Activated CD8-positive, alpha-beta memory T cell treated with anti-CD3 and anti-CD28 coated beads, Interleukin-2, amount 10 ng/mL, durations not matched to agents 7 days and 5 days (primary cell): Measurements from ENCODE around the gene KRTAP5-2. TPM values are rescaled to one million over a fixed set of nuclear protein-coding genes. Genes with fewer than 3 reads are reported as not detected.
A peak's percentile ranks its signal among the peaks of the same experiment; 100 is the strongest.
"Not testable (repeated sequence)": the region's sequence is repeated elsewhere in the genome, so short reads cannot be mapped to it uniquely, and the experiment has no call there.

Experiments used
- ATAC-seq: fragments of 150-1000 bp; cut with Tn5 transposase; one replicate; pipeline ENCODE4 v1.10.0; 2021; ENCODE audit warnings: moderate library complexity
- CTCF ChIA-PET: fragments of 350-600 bp; sonication (Branson Sonifier 250); formaldehyde crosslinking; loops from one replicate; lab custom pipeline; 2021; ENCODE audit warnings: antibody characterized with exemption; lab: Charles Lee
- DNase-seq: peaks from one replicate; pipeline ENCODE4 v3.0.0-alpha.2; 2020
- H3K27ac Mint-ChIP-seq: one replicate; pipeline ENCODE4 v1.8.0; 2021; ENCODE audit warnings: mild to moderate bottlenecking, mixed read lengths
- H3K27me3 Mint-ChIP-seq: one replicate; pipeline ENCODE4 v1.8.0; 2021; ENCODE audit warnings: mixed read lengths
- H3K36me3 Mint-ChIP-seq: one replicate; pipeline ENCODE4 v1.8.0; 2021; ENCODE audit warnings: mild to moderate bottlenecking, mixed read lengths
- H3K4me1 Mint-ChIP-seq: one replicate; pipeline ENCODE4 v1.8.0; 2021; ENCODE audit warnings: mixed read lengths
- H3K4me3 Mint-ChIP-seq: one replicate; pipeline ENCODE4 v1.8.0; 2021; ENCODE audit warnings: mild to moderate bottlenecking, moderate library complexity, mixed read lengths
- H3K9me3 Mint-ChIP-seq: one replicate; pipeline ENCODE4 v1.8.0; 2022; ENCODE audit warnings: low read depth, mixed read lengths
- total RNA-seq, 2 experiments: library from RNA; stranded (reverse); gene quantifications; one replicate each; pipeline ENCODE4 v1.2.3, GENCODE V29; 2021

KRTAP5-2 gene
- total RNA-seq, 2 experiments from 2014 or later = not detected

DNA sequence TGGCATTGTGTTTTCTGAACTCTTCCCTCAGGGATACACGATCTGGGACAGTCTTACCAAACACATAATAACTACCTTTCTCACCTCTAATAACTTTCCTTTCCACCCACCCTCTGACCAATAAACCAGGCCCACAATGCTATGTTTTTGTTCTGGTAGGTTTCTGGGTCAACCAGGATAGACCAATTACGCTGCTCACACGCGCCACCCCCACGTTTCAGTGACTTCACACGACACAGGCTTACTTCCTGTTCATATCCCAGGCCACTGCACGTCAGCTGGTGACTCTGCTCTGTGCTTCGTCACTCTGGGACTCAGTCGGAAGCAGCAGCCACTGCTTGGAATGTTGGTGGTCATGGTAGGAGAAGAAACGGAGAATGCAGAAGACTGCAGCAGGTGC is 21.4 kb upstream of the KRTAP5-2 start:
- H3K9me3 Mint-ChIP-seq = no peaks in the 10 kb centered on the region
- DNase-seq (no peak), ATAC-seq (peak; percentile 49)
- H3K27me3 Mint-ChIP-seq = peaks cover 19% of the 10 kb centered on the region
- H3K4me3 Mint-ChIP-seq = no peak overlapping the region
- CTCF ChIA-PET = interaction anchor here (0.6 to 1.3 kb wide), 4 partner anchors 9 to 45 kb away, joined by 3 to 5 read pairs (median 4); partner anchors contain the start of gene KRTAP5-5
- no peak overlapping the region for H3K27ac Mint-ChIP-seq
- H3K4me1 Mint-ChIP-seq = peaks cover 5% of the 10 kb centered on the region
- no peaks in the 10 kb centered on the region for H3K36me3 Mint-ChIP-seq

DNA sequence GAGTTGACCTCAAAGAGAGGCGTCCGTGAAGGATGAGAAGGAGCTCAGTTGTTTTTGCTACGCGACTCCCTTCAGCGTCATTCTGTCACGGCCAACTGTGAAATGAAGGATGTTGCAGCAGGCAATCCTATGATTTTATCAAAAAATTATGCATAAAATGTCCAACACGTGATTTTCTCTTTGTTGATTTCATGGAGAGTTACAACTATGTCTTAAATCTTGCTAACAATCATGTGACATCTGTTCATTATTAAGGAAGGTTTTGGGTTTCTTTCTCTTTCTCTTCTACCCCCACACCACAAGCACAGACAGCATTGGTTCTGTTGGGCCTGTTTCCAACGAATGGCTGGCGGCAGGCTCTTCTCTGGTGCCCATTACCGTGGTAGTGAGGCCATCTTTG is 20.1 kb upstream of the KRTAP5-2 start:
- Mint-ChIP-seq H3K4me1 (peaks cover 5% of the 10 kb centered on the region), H3K4me3 (no peak overlapping the region), H3K27me3 (peaks cover 19% of the 10 kb centered on the region), H3K9me3 (no peaks in the 10 kb centered on the region), H3K36me3 (no peaks in the 10 kb centered on the region), H3K27ac (no peak overlapping the region)
- DNase-seq (no peak), ATAC-seq (no peak)
- CTCF ChIA-PET = interaction anchor here (1.9 to 2.2 kb wide), 2 partner anchors 12 to 23 kb away, joined by 7 read pairs; no protein-coding TSS in a partner anchor

- CTCF ChIA-PET = interaction anchor here (1.5 kb wide), 1 partner anchor 13 kb away, joined by 8 read pairs; no protein-coding TSS in a partner anchor
- peaks cover 7% of the 10 kb centered on the region for H3K4me1 Mint-ChIP-seq
Measured at GRCh38 chr11:1608363-1608762, 10.3 kb upstream of the KRTAP5-2 start, which contains the start of gene KRTAP5-3. Gene KRTAP5-3 (minus strand): TSS chr11:1608463. CDS start chr11:1608385, 78 bp downstream.

GRCh38 chr11:1607901-1608300 is 9.8 kb upstream of the KRTAP5-2 start:
- H3K36me3 Mint-ChIP-seq, H3K4me3 Mint-ChIP-seq, H3K27ac Mint-ChIP-seq, H3K9me3 Mint-ChIP-seq, DNase-seq, H3K4me1 Mint-ChIP-seq, ATAC-seq: not testable (repeated sequence)
- H3K27me3 Mint-ChIP-seq = peaks cover 28% of the 10 kb centered on the region
- CTCF ChIA-PET = interaction anchor here (1.5 kb wide), 1 partner anchor 13 kb away, joined by 8 read pairs; no protein-coding TSS in a partner anchor

More at GRCh38 chr11:1608363-1608762, 10.3 kb upstream of the KRTAP5-2 start, which contains the start of gene KRTAP5-3:
- Mint-ChIP-seq H3K9me3 (no peaks in the 10 kb centered on the region), H3K36me3 (no peaks in the 10 kb centered on the region), H3K4me3 (no peak within 1 kb of the TSS), H3K27ac (no peak within 1 kb of the TSS), H3K27me3 (peaks cover 24% of the 10 kb centered on the region)
- ATAC-seq (no peak), DNase-seq (no peak)

GRCh38 chr11:1607156-1607845 is 9.2 kb upstream of the KRTAP5-2 start:
- not testable (repeated sequence) for H3K4me3 Mint-ChIP-seq, ATAC-seq, H3K27ac Mint-ChIP-seq, DNase-seq, H3K36me3 Mint-ChIP-seq, H3K9me3 Mint-ChIP-seq, H3K4me1 Mint-ChIP-seq
- H3K27me3 Mint-ChIP-seq = peaks cover 32% of the 10 kb centered on the region
- CTCF ChIA-PET = interaction anchor here (1.5 kb wide), 1 partner anchor 12 kb away, joined by 8 read pairs; no protein-coding TSS in a partner anchor

DNA sequence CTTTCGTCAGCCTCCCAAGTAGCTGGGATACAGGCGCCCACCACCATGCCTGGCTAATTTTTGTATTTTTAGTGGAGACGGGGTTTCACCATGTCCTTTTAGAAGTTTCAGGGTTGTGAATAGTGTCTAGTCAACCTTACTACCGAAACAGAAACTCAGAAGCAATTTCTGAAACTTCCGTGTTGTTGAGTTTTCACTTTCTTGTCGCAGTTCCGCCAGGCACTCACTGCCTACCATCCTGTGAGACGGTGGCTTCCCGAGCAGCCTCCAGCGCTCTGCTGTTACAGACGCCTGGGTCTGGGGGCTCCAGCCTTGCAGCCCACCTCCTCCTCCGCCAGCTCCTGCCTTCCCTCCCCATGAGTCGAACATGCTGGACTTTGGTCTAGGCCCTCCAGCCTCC is 7.8 kb upstream of the KRTAP5-2 start:
- Mint-ChIP-seq H3K27ac (peak overlapping the region; percentile 55), H3K27me3 (peaks cover 44% of the 10 kb centered on the region), H3K4me3 (peak overlapping the region; percentile 56)
- H3K9me3 Mint-ChIP-seq, H3K36me3 Mint-ChIP-seq, H3K4me1 Mint-ChIP-seq: not testable (repeated sequence)
- CTCF ChIA-PET = interaction anchor here (0.9 to 1.5 kb wide), 6 partner anchors 9 to 47 kb away, joined by 3 to 6 read pairs (median 4); no protein-coding TSS in a partner anchor
- ATAC-seq = peak; percentile 80
- peak; percentile 59 for DNase-seq

GRCh38 chr11:1604711-1605110 is 6.6 kb upstream of the KRTAP5-2 start:
- DNase-seq (no peak), ATAC-seq (no peak)
- CTCF ChIA-PET = interaction anchor here (0.9 to 1.5 kb wide), 5 partner anchors 10 to 48 kb away, joined by 3 to 6 read pairs (median 4); no protein-coding TSS in a partner anchor
- no peak overlapping the region for H3K4me3 Mint-ChIP-seq
- H3K27me3 Mint-ChIP-seq = peaks cover 47% of the 10 kb centered on the region
- no peaks in the 10 kb centered on the region for H3K9me3 Mint-ChIP-seq
- H3K4me1 Mint-ChIP-seq = peaks cover 7% of the 10 kb centered on the region
- H3K36me3 Mint-ChIP-seq = no peaks in the 10 kb centered on the region
- H3K27ac Mint-ChIP-seq = no peak overlapping the region

DNA sequence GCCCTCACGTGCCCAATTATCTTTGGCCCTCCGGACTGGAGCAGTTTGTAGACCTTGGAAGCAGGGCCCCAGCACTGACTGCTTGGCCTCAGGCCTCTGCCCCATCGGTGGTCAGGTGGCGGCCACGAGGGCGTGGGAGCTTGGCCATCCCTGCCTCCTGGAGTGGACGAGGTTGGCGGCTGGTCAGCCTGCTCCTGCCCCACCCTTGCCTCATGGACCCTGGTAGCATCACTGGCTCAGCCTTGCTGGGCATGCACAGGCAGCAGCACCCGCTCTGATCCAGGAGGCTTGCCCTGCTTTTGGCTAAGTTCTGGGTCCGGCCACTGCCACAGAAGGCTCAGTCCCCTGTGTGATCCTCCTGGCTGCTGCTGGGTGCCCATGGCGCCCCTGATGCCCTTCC is 6.1 kb upstream of the KRTAP5-2 start:
- H3K4me1 Mint-ChIP-seq = peaks cover 7% of the 10 kb centered on the region
- no peak overlapping the region for H3K27ac Mint-ChIP-seq
- H3K4me3 Mint-ChIP-seq = no peak overlapping the region
- DNase-seq (no peak), ATAC-seq (no peak)
- H3K27me3 Mint-ChIP-seq = peaks cover 52% of the 10 kb centered on the region
- no peaks in the 10 kb centered on the region for H3K9me3 Mint-ChIP-seq
- CTCF ChIA-PET = no interaction called here
- H3K36me3 Mint-ChIP-seq = no peaks in the 10 kb centered on the region

DNA sequence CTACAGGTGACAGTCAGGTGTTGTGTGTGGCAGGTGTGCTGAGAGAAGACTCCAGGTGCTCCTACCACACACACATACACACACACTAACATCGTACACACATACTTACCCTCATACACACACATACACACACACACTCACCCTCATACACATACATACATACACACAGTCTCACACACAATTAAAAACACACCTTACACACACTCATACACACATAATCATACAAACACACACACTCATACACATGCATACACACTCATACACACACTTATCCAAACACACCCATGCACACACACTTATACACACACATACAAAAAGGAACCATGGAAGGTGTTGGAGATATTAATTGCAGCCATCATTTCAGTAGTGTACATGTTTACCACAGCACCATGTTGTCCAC is 5.5 kb upstream of the KRTAP5-2 start:
- Mint-ChIP-seq H3K4me3 (no peak overlapping the region), H3K4me1 (peaks cover 7% of the 10 kb centered on the region), H3K36me3 (no peaks in the 10 kb centered on the region), H3K27ac (no peak overlapping the region), H3K9me3 (no peaks in the 10 kb centered on the region), H3K27me3 (peaks cover 56% of the 10 kb centered on the region)
- DNase-seq = no peak
- no peak for ATAC-seq
- CTCF ChIA-PET = interaction anchor here (0.7 kb wide), 1 partner anchor 29 kb away, joined by 3 read pairs; no protein-coding TSS in a partner anchor

- H3K36me3 Mint-ChIP-seq, H3K4me1 Mint-ChIP-seq, DNase-seq, H3K4me3 Mint-ChIP-seq, H3K9me3 Mint-ChIP-seq, ATAC-seq, CTCF ChIA-PET, H3K27ac Mint-ChIP-seq: not testable (repeated sequence)
- H3K27me3 Mint-ChIP-seq = peaks cover 61% of the 10 kb centered on the region
Measured at GRCh38 chr11:1601663-1602062, 3.6 kb upstream of the KRTAP5-2 start.

GRCh38 chr11:1600626-1601025 is 2.5 kb upstream of the KRTAP5-2 start:
- Mint-ChIP-seq H3K4me1 (no peaks in the 10 kb centered on the region), H3K9me3 (no peaks in the 10 kb centered on the region), H3K27ac (no peak overlapping the region)

DNA sequence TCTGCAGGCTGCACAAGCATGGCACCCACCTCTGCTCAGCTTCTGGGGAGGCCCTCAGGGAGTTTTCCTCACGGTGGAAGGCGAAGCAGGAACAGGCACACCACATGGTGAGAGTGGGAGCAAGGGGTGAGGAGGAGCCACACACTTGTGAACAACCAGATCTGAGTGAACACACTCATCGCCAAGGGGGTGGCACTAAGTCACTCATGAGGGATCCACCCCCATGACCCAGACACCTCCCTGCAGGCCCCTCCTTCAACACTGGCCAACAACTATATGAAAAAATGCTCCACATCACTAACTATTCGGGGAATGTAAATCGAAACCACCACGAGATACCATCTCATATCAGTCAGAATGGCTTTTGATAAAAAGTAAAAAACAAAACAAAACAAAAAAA is 722 bp upstream of the KRTAP5-2 start:
- Mint-ChIP-seq H3K4me3 (no peak overlapping the region), H3K4me1 (peaks cover 2% of the 10 kb centered on the region), H3K36me3 (no peaks in the 10 kb centered on the region), H3K27ac (no peak overlapping the region), H3K27me3 (peaks cover 81% of the 10 kb centered on the region), H3K9me3 (no peaks in the 10 kb centered on the region)
- CTCF ChIA-PET = interaction anchor here (1.3 kb wide), 1 partner anchor 24 kb away, joined by 4 read pairs; no protein-coding TSS in a partner anchor
- ATAC-seq (no peak), DNase-seq (no peak)

More at GRCh38 chr11:1600626-1601025, 2.5 kb upstream of the KRTAP5-2 start:
- no peak for ATAC-seq
- no peaks in the 10 kb centered on the region for H3K36me3 Mint-ChIP-seq
- H3K4me3 Mint-ChIP-seq = no peak overlapping the region
- CTCF ChIA-PET = interaction anchor here (1.3 kb wide), 1 partner anchor 26 kb away, joined by 4 read pairs; no protein-coding TSS in a partner anchor
- H3K27me3 Mint-ChIP-seq = peaks cover 66% of the 10 kb centered on the region
- DNase-seq = no peak

GRCh38 chr11:1598406-1598805 is 312 bp upstream of the KRTAP5-2 start:
- not testable (repeated sequence) for H3K9me3 Mint-ChIP-seq, H3K27ac Mint-ChIP-seq, H3K4me1 Mint-ChIP-seq, H3K36me3 Mint-ChIP-seq, DNase-seq, H3K4me3 Mint-ChIP-seq, ATAC-seq
- peaks cover 83% of the 10 kb centered on the region for H3K27me3 Mint-ChIP-seq
- CTCF ChIA-PET = interaction anchor here (0.7 to 1.3 kb wide), 2 partner anchors 24 to 29 kb away, joined by 3 to 4 read pairs; no protein-coding TSS in a partner anchor
